T-helper 1 cell treated with Interleukin-12 subunit alpha and Interleukin-12 subunit beta and Interleukin-4 antibody, amounts not matched to agents 30 ng/mL and 1 ng/mL, for 36 hours (primary cell): ENCODE data around the gene EEF2K. TPM values are rescaled to one million over a fixed set of nuclear protein-coding genes. Genes with fewer than 3 reads are reported as not detected.

Experiments
- intact Hi-C: fragments of 100-400 bp; cut with micrococcal nuclease; formaldehyde crosslinking; loops from one replicate; pipeline ENCODE4 v1.15.1; 2024
- total RNA-seq: library from RNA; stranded (reverse); gene quantifications from 2 replicates; pipeline ENCODE4 v1.2.3, GENCODE V29; 2022

EEF2K gene
- total RNA-seq, 1 donor from 2014 or later: 23.0 TPM

- intact Hi-C loops: no loop called here
Observed at GRCh38 chr16:22325598-22326368, 119.7 kb downstream of the EEF2K start.

- intact Hi-C loops: no loop called here
Observed at GRCh38 chr16:22326369-22326652, 120.2 kb downstream of the EEF2K start.

GRCh38 chr16:22326771-22327445, 120.8 kb downstream of the EEF2K start:
- intact Hi-C loops: no loop called here

- intact Hi-C loops: no loop called here
Observed at GRCh38 chr16:22327446-22327775, 121.3 kb downstream of the EEF2K start.

- intact Hi-C loops: no loop called here
Observed at GRCh38 chr16:22328081-22328725, 122.1 kb downstream of the EEF2K start.

- intact Hi-C loops: no loop called here
Observed at GRCh38 chr16:22329199-22329695, 123.2 kb downstream of the EEF2K start.

- intact Hi-C loops: no loop called here
Observed at GRCh38 chr16:22330326-22330725, 124.2 kb downstream of the EEF2K start.

- intact Hi-C loops: no loop called here
Observed at GRCh38 chr16:22333457-22333994, 127.4 kb downstream of the EEF2K start.

GRCh38 chr16:22335668-22336246, 129.7 kb downstream of the EEF2K start:
- intact Hi-C loops: no loop called here

- intact Hi-C loops: no loop called here
Observed at GRCh38 chr16:22336581-22336980, 130.5 kb downstream of the EEF2K start.

- intact Hi-C loops: no loop called here
Observed at GRCh38 chr16:22337045-22337444, 131.0 kb downstream of the EEF2K start.

- intact Hi-C loops: loop anchor here (2.0 kb wide), 2 partner anchors 15 to 37 kb away; partner anchors contain the start of gene CDR2
Observed at GRCh38 chr16:22337849-22338635, 132.0 kb downstream of the EEF2K start.

Other genes starting within 250 kb of the EEF2K start
- gene PDZD9, start 205.2 kb upstream of the EEF2K start, total RNA-seq: not detected in 2 replicates
- 16.0 and 17.6 TPM in 2 replicates for gene MOSMO, start 198.2 kb upstream of the EEF2K start, total RNA-seq
- 0.20 and 0.32 TPM in 2 replicates for gene VWA3A, start 113.7 kb upstream of the EEF2K start, total RNA-seq
- 0.10 and 0.20 TPM in 2 replicates for gene SDR42E2, start 43.8 kb upstream of the EEF2K start, total RNA-seq
- gene POLR3E, start 91.1 kb downstream of the EEF2K start, total RNA-seq: 65.2 and 70.0 TPM in 2 replicates
- gene CDR2, start 168.3 kb downstream of the EEF2K start, total RNA-seq: 58.2 and 59.0 TPM in 2 replicates